HepG2 (cell line): ENCODE data around the gene WWC2. TPM values are rescaled to one million over a fixed set of nuclear protein-coding genes. Genes with fewer than 3 reads are reported as not detected.
A peak's percentile ranks its signal among the peaks of the same experiment; 100 is the strongest.

Source experiments
- ATAC-seq: fragments of 200-7000 bp; cut with Tn5 transposase; 3 replicates; pipeline ENCODE4 v1.9.1; 2020; ENCODE audit warnings: mild to moderate bottlenecking, moderate library complexity
- BruUV-seq: library from RNA; stranded (reverse); fragments of 400-500 nt; replicated peaks from 2 replicates; lab custom pipeline; 2021; lab: Mats Ljungman, UMichigan
- CTCF ChIA-PET: fragments of 300-600 bp; formaldehyde crosslinking; extraction: SDS; loops from one replicate; lab custom pipeline; 2021; ENCODE audit warnings: low total read pairs, inconsistent platforms, low intra/inter-chr PET ratio; lab: Yijun Ruan, JAX
- POLR2A ChIA-PET: fragments of 350-600 bp; sonication (Branson Sonifier 250); formaldehyde crosslinking; loops from one replicate; lab custom pipeline; 2020; ENCODE audit warnings: antibody characterized with exemption, inconsistent platforms; lab: Yijun Ruan, JAX
- DNase-seq: peaks from one replicate; pipeline ENCODE4 v3.0.0-alpha.2; 2015; ENCODE audit warnings: low spot score
- FAIRE-seq: peaks from 3 replicates; lab custom pipeline; 2011; peaks lifted over from hg19 to GRCh38; lab: Jason Lieb, UNC
- H2AFZ ChIP-seq: one replicate; pipeline ENCODE4 v1.6.1; 2011; ENCODE audit warnings: low read length, inconsistent platforms
- H3K27ac ChIP-seq: fragments of 300-600 bp; 3 replicates; pipeline ENCODE4 v1.8.0; 2011; ENCODE audit warnings: mixed run types, mild to moderate bottlenecking, mixed read lengths, low read length, inconsistent platforms; ENCODE audit not compliant: insufficient read depth; ENCODE audit errors: extremely low read length
- H3K27me3 ChIP-seq, 2 experiments: fragments of 200-600 bp in 1 of 2; 2 replicates in 1 of 2; 3 replicates in 1 of 2; pipeline versions ENCODE4 v1.6.0 to v1.8.0; 2011; ENCODE audit warnings: low read length in 2 of 2, mild to moderate bottlenecking in 2 of 2, moderate library complexity in 2 of 2, inconsistent platforms in 1 of 2; ENCODE audit not compliant: insufficient read depth in 2 of 2, control insufficient read depth in 1 of 2
- H3K36me3 ChIP-seq, 2 experiments: fragments of 200-600 bp in 1 of 2; replicated peaks in 1 of 2; 2 replicates in 1 of 2; 3 replicates in 1 of 2; pipeline versions ENCODE4 v1.5.1 to v1.8.0; 2011; ENCODE audit warnings: low read length in 2 of 2, inconsistent platforms in 1 of 2; ENCODE audit not compliant: insufficient read depth in 2 of 2, control insufficient read depth in 1 of 2
- H3K4me1 ChIP-seq: 2 replicates; pipeline ENCODE4 v1.5.1; 2012; ENCODE audit warnings: low read length, inconsistent platforms; ENCODE audit not compliant: insufficient read depth
- H3K4me2 ChIP-seq: 2 replicates; pipeline ENCODE4 v1.6.0; 2011; ENCODE audit warnings: low read depth, low read length, inconsistent platforms
- H3K4me3 ChIP-seq, 3 experiments: fragments of 200-600 bp in 1 of 3; sonication (generic), shearing (Covaris generic) in 1 of 3; replicated peaks in 1 of 3; 2 replicates each; pipeline ENCODE4 v1.5.1; 2011 to 2016; ENCODE audit warnings: low read length in 3 of 3, inconsistent platforms in 2 of 3, low read depth in 2 of 3, mild to moderate bottlenecking in 2 of 3, control low read depth in 1 of 3, mixed read lengths in 1 of 3; ENCODE audit not compliant: insufficient read depth in 1 of 3
- H3K79me2 ChIP-seq: one replicate; pipeline ENCODE4 v1.6.1; 2011; ENCODE audit warnings: low read length, inconsistent platforms; ENCODE audit not compliant: insufficient read depth
- H3K9ac ChIP-seq: 2 replicates; pipeline ENCODE4 v1.6.0; 2011; ENCODE audit warnings: mild to moderate bottlenecking, low read depth, low read length, inconsistent platforms; ENCODE audit not compliant: insufficient read depth
- H3K9me3 ChIP-seq: 2 replicates; pipeline ENCODE4 v1.5.1; 2012; ENCODE audit warnings: mild to moderate bottlenecking, low read length
- H4K20me1 ChIP-seq: 2 replicates; pipeline ENCODE4 v1.6.0; 2011; ENCODE audit warnings: inconsistent platforms, mild to moderate bottlenecking, low read length, moderate library complexity; ENCODE audit not compliant: insufficient read depth
- IKZF1 ChIP-seq: fragments of 450-650 bp; IDR thresholded peaks from 2 replicates; pipeline ENCODE4 v1.7.1; 2016
- NFKB2 ChIP-seq: sonication (generic); formaldehyde crosslinking; IDR thresholded peaks from 2 replicates; pipeline ENCODE4 v1.4.0; 2020; ENCODE audit warnings: missing genetic modification reagents, borderline replicate concordance
- NR2F1 ChIP-seq, 2 experiments: fragments of 450-650 bp in 1 of 2; formaldehyde crosslinking in 1 of 2; IDR thresholded peaks; 2 replicates each; pipeline versions ENCODE4 v1.5.0 to v1.6.1; 2016 to 2020; ENCODE audit warnings: mild to moderate bottlenecking in 1 of 2, missing compliant biosample characterization in 1 of 2, missing genetic modification reagents in 1 of 2, moderate library complexity in 1 of 2
- RBM22 ChIP-seq: fragments of 200-400 bp; formaldehyde crosslinking; optimal IDR thresholded peaks from 2 replicates; pipeline ENCODE3; 2017; ENCODE audit warnings: mild to moderate bottlenecking, low read length, moderate library complexity
- STAG1 ChIP-seq: sonication (generic); formaldehyde crosslinking; IDR thresholded peaks from 2 replicates; pipeline ENCODE4 v1.4.0; 2020; ENCODE audit warnings: missing genetic modification reagents
- TCF7 ChIP-seq: sonication (generic); IDR thresholded peaks from 2 replicates; pipeline ENCODE4 v1.6.1; 2016; ENCODE audit warnings: antibody characterized with exemption, low read depth
- THAP11 ChIP-seq: IDR thresholded peaks from 2 replicates; pipeline ENCODE4 v1.6.1; 2016; ENCODE audit warnings: missing biosample characterization, missing genetic modification reagents
- THYN1 ChIP-seq: sonication (generic); formaldehyde crosslinking; IDR thresholded peaks from 2 replicates; pipeline ENCODE4 v1.8.1; 2023; ENCODE audit warnings: low read depth, mild to moderate bottlenecking, moderate library complexity, missing genetic modification reagents, borderline replicate concordance
- ZNF232 ChIP-seq: sonication (generic); formaldehyde crosslinking; IDR thresholded peaks from 2 replicates; pipeline ENCODE4 v1.4.0; 2020; ENCODE audit warnings: missing genetic modification reagents, borderline replicate concordance
- ZNF550 ChIP-seq: sonication (generic); formaldehyde crosslinking; IDR thresholded peaks from 2 replicates; pipeline ENCODE4 v1.4.0; 2020; ENCODE audit warnings: mild to moderate bottlenecking, missing genetic modification reagents, borderline replicate concordance
- ZNF670 ChIP-seq: sonication (generic); formaldehyde crosslinking; IDR thresholded peaks from 2 replicates; pipeline ENCODE4 v1.8.0; 2022; ENCODE audit warnings: mild to moderate bottlenecking, missing genetic modification reagents, borderline replicate concordance
- ZNF879 ChIP-seq: sonication (generic); formaldehyde crosslinking; IDR thresholded peaks from 2 replicates; pipeline ENCODE4 v1.8.1; 2023; ENCODE audit warnings: missing genetic modification reagents
- WGBS: methylation state at CpG from one replicate; pipeline ENCODE4 v1.1.6; 2017; ENCODE audit warnings: low lambda C conversion rate; 5-methylcytosine and 5-hydroxymethylcytosine counted together
- in situ Hi-C: cut with HindIII; loops from 2 replicates; pipeline ENCODE4 v1.10.0; 2017; ENCODE audit warnings: low pct_unique_long_range_greater_than_20kb; ENCODE audit not compliant: extremely low pct_ligation_motif_present
- intact Hi-C: fragments of 100-400 bp; cut with micrococcal nuclease; formaldehyde crosslinking; loops from one replicate; pipeline ENCODE4 v1.10.0; 2022; ENCODE audit not compliant: unreplicated experiment
- polyA plus RNA-seq, 8 experiments: library from polyadenylated mRNA; depleted of rRNA in 3 of 8; stranded (reverse) in 7 of 8; unstranded in 1 of 8; fragments of >200 nt; fragmentation: Illumina TruSeq in 4 of 8; extraction: Trizol in 4 of 8; gene quantifications; 2 replicates each; pipeline versions ENCODE4 v1.2.1 to v1.2.3, GENCODE V29; 2011 to 2016; ENCODE audit warnings: low read depth in 4 of 8, missing spikeins in 1 of 8, mixed read lengths in 1 of 8; ENCODE audit not compliant: insufficient read depth in 1 of 8
- total RNA-seq, 5 experiments: library from RNA; depleted of rRNA; stranded (reverse); fragments of >200 nt; fragmentation: Illumina TruSeq; extraction: Trizol; gene quantifications; 2 replicates each; pipeline ENCODE4 v1.2.3, GENCODE V29; 2016; ENCODE audit warnings: low read depth in 1 of 5
- TF ChIP-seq, protein P1 (sequence below): sonication (generic); formaldehyde crosslinking; IDR thresholded peaks from 2 replicates; pipeline ENCODE4 v1.5.0; 2020; ENCODE audit warnings: missing genetic modification reagents, mild to moderate bottlenecking, borderline replicate concordance

Gene WWC2
- total and polyA plus RNA-seq, 2 of the 13 experiments (the other 11 are each of a cell fraction or from before 2014, with no cell fraction given) = 40.0 to 50.1 TPM

DNA sequence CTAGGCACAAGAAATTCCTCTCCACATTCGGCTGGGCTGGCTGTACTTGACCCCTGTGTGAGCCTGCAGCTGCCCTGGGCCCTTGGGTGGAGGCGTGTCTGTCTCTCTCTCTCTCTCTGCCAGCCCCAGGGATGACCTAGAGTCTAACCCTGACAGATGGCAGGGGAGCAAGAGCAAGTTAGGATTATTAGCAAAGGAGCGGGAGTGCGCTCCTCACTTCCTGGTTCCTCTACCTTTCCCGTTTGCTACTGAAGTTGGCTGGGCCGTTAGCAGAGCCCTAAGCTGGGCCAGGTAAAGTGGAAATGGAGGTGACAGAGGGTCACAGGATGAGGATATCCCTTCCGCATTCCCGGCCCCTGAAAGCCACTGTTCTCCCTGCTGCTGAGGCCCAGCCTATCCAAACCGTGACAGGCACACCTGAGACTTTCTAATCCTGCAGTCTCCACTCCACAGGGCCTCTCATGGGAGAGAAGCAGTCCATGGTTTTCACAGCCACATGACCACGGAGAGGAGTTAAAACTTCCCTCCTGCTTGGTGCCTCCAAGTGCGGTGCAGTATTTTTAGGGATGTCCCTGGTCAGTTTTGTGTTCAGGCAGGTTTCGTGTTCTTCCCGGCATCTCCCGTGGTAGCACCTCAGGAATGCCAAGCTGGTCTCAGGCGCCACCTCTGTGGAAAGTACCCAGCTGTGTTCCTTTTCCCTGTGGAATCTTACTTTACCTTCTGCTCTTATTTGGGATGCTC is 141.7 kb downstream of the WWC2 start:
- Histone ChIP-seq H3K27me3 (no peaks in the 10 kb centered on the region), H3K4me3 (no peak overlapping the region), H3K27ac (peak overlapping the region; percentile 70), H3K9me3 (peaks cover 8% of the 10 kb centered on the region; the same call in 1 of the 2 replicates), H2AFZ (no peak overlapping the region), H3K36me3 (peaks cover 21 to 59% of the 10 kb centered on the region in 2 experiments), H3K4me1 (peaks cover 41% of the 10 kb centered on the region), H3K9ac (no peak overlapping the region), H4K20me1 (no peaks in the 10 kb centered on the region), H3K4me2 (no peak overlapping the region), H3K79me2 (no peaks in the 10 kb centered on the region)
- CTCF ChIA-PET = no interaction called here
- intact Hi-C loops = no loop called here
- DNase-seq = no peak
- ATAC-seq = peak; percentile 52
- in situ Hi-C loops = no loop called here
- TF ChIP-seq, protein P1, sequence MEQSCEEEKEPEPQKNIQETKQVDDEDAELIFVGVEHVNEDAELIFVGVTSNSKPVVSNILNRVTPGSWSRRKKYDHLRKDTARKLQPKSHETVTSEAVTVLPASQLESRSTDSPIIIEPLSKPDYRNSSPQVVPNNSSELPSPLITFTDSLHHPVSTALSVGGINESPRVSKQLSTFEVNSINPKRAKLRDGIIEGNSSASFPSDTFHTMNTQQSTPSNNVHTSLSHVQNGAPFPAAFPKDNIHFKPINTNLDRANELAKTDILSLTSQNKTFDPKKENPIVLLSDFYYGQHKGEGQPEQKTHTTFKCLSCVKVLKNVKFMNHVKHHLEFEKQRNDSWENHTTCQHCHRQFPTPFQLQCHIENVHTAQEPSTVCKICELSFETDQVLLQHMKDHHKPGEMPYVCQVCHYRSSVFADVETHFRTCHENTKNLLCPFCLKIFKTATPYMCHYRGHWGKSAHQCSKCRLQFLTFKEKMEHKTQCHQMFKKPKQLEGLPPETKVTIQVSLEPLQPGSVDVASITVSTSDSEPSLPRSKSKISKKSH (CRISPR knock-in tag) = no peak
- TF ChIP-seq ZNF879 (CRISPR knock-in tag) (no peak), TCF7 (no peak), ZNF670 (CRISPR knock-in tag) (no peak), RBM22 (peak; percentile 47)
- WGBS = 97% methylated on average over 7 of the region's 15 CpGs
- BruUV-seq = no TSS peak
- FAIRE-seq = no peak
- POLR2A ChIA-PET = no interaction called here

DNA sequence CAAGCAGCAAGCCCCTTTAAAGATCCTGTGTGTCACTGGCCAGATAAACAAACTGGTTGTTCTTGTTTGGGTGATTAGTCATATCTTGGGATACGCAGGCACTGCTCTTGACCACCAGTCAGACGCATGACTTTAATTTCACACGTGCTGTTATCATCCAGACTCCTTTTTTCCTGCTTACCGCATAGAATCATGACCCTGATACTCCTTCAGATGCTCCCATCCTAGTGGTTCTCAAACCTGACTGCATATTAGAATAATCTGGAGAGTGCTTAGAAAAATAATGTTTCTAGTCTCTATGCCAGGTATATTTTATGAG is 142.2 kb downstream of the WWC2 start:
- in situ Hi-C loops (no loop called here), intact Hi-C loops (no loop called here)
- Histone ChIP-seq H3K79me2 (no peaks in the 10 kb centered on the region), H3K27me3 (no peaks in the 10 kb centered on the region), H3K9ac (peak overlapping the region; percentile 25), H2AFZ (no peak overlapping the region), H3K27ac (peak overlapping the region; percentile 70), H3K36me3 (peaks cover 21 to 59% of the 10 kb centered on the region in 2 experiments), H4K20me1 (no peaks in the 10 kb centered on the region), H3K4me3 (no peak overlapping the region), H3K9me3 (peaks cover 4% of the 10 kb centered on the region; the same call in 1 of the 2 replicates), H3K4me2 (no peak overlapping the region), H3K4me1 (peaks cover 41% of the 10 kb centered on the region)
- WGBS = 93% methylated on average over 4 of the region's 4 CpGs
- ChIA-PET CTCF (no interaction called here), POLR2A (interaction anchor here (1.2 kb wide), 1 partner anchor 161 kb away, joined by 3 read pairs; no protein-coding TSS in a partner anchor)
- BruUV-seq = no TSS peak
- DNase-seq (no peak), FAIRE-seq (no peak), ATAC-seq (peak; percentile 24; the same call in 2 of the 3 replicates)
- TF ChIP-seq THAP11 (CRISPR knock-in tag) (no peak), STAG1 (CRISPR knock-in tag) (no peak), NFKB2 (CRISPR knock-in tag) (no peak), THYN1 (CRISPR knock-in tag) (no peak), NR2F1 (CRISPR knock-in tag; IDR thresholded peaks at IDR 0.05) (no peak), ZNF550 (no peak), IKZF1 (no peak), ZNF232 (CRISPR knock-in tag) (no peak)
